WTC11 (cell line): ENCODE results near the gene WNK2.

ENCODE experiments used
- GTF2I ChIP-seq: fragments of 250-450 bp; sonication (Bioruptor Pico); conservative IDR thresholded peaks from 2 replicates; pipeline ENCODE4 v1.4.0; 2021; ENCODE audit warnings: mild to moderate bottlenecking
- MXD4 ChIP-seq: fragments of 250-450 bp; sonication (Bioruptor Pico); IDR thresholded peaks from 2 replicates; pipeline ENCODE4 v1.8.0; 2021; ENCODE audit warnings: mild to moderate bottlenecking, moderate library complexity, borderline replicate concordance
- SMAD4 ChIP-seq: sonication (generic); formaldehyde crosslinking; IDR thresholded peaks from 2 replicates; pipeline ENCODE4 v1.8.0; 2022; ENCODE audit warnings: mild to moderate bottlenecking, missing genetic modification reagents
- ZNF263 ChIP-seq: sonication (generic); formaldehyde crosslinking; IDR thresholded peaks from 2 replicates; pipeline ENCODE4 v1.8.1; 2022; ENCODE audit warnings: low read depth, mild to moderate bottlenecking, moderate library complexity, missing genetic modification reagents
- TF ChIP-seq, protein P1 (sequence below): fragments of 200-600 bp; IDR thresholded peaks from 2 replicates; pipeline ENCODE4 v1.8.0; 2022; ENCODE audit warnings: antibody characterized with exemption
- TF ChIP-seq, protein P2 (sequence below): sonication (generic); formaldehyde crosslinking; IDR thresholded peaks from 2 replicates; pipeline ENCODE4 v1.8.1; 2023; ENCODE audit warnings: mild to moderate bottlenecking, missing genetic modification reagents, moderate library complexity
- TF ChIP-seq, protein P3 (sequence below): sonication (generic); formaldehyde crosslinking; IDR thresholded peaks from 2 replicates; pipeline ENCODE4 v1.8.1; 2023; ENCODE audit warnings: mild to moderate bottlenecking, missing genetic modification reagents, moderate library complexity
- TF ChIP-seq, protein P4 (sequence below): sonication (generic); formaldehyde crosslinking; IDR thresholded peaks from 2 replicates; pipeline ENCODE4 v1.8.0; 2022; ENCODE audit warnings: missing genetic modification reagents
- TF ChIP-seq, protein P5 (sequence below): fragments of 250-450 bp; sonication (Bioruptor Pico); conservative IDR thresholded peaks from 2 replicates; pipeline ENCODE4 v1.9.0; 2021; ENCODE audit warnings: mild to moderate bottlenecking

DNA sequence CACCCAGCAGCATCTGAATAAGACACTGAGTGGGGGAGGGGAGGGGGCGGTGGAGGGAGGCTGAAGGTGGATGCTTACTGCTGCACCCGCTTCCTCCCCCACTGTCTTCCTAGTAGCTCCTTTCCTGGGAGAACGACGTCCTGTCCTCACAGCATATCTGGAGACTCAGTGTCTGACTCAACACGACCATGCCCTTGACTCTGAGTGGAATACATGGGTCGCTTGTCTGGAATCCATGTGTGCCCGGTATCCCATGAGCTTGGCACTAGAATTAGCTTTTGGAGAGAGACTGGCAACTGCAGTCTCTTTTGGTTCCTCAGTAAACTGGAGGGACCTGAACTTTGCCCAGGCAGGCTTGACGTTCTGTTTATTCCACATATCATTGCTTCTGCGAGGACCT is 142.1 kb downstream of the WNK2 start:
- TF ChIP-seq GTF2I (CRISPR knock-in tag) (no peak), SMAD4 (CRISPR knock-in tag) (no peak), ZNF263 (CRISPR knock-in tag) (no peak), MXD4 (CRISPR knock-in tag) (no peak)
- TF ChIP-seq, protein P1, sequence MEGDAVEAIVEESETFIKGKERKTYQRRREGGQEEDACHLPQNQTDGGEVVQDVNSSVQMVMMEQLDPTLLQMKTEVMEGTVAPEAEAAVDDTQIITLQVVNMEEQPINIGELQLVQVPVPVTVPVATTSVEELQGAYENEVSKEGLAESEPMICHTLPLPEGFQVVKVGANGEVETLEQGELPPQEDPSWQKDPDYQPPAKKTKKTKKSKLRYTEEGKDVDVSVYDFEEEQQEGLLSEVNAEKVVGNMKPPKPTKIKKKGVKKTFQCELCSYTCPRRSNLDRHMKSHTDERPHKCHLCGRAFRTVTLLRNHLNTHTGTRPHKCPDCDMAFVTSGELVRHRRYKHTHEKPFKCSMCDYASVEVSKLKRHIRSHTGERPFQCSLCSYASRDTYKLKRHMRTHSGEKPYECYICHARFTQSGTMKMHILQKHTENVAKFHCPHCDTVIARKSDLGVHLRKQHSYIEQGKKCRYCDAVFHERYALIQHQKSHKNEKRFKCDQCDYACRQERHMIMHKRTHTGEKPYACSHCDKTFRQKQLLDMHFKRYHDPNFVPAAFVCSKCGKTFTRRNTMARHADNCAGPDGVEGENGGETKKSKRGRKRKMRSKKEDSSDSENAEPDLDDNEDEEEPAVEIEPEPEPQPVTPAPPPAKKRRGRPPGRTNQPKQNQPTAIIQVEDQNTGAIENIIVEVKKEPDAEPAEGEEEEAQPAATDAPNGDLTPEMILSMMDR = no peak
- TF ChIP-seq, protein P2, sequence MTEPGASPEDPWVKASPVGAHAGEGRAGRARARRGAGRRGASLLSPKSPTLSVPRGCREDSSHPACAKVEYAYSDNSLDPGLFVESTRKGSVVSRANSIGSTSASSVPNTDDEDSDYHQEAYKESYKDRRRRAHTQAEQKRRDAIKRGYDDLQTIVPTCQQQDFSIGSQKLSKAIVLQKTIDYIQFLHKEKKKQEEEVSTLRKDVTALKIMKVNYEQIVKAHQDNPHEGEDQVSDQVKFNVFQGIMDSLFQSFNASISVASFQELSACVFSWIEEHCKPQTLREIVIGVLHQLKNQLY (CRISPR knock-in tag) = no peak
- TF ChIP-seq, protein P3, sequence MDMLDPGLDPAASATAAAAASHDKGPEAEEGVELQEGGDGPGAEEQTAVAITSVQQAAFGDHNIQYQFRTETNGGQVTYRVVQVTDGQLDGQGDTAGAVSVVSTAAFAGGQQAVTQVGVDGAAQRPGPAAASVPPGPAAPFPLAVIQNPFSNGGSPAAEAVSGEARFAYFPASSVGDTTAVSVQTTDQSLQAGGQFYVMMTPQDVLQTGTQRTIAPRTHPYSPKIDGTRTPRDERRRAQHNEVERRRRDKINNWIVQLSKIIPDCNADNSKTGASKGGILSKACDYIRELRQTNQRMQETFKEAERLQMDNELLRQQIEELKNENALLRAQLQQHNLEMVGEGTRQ (CRISPR knock-in tag) = no peak
- TF ChIP-seq, protein P4, sequence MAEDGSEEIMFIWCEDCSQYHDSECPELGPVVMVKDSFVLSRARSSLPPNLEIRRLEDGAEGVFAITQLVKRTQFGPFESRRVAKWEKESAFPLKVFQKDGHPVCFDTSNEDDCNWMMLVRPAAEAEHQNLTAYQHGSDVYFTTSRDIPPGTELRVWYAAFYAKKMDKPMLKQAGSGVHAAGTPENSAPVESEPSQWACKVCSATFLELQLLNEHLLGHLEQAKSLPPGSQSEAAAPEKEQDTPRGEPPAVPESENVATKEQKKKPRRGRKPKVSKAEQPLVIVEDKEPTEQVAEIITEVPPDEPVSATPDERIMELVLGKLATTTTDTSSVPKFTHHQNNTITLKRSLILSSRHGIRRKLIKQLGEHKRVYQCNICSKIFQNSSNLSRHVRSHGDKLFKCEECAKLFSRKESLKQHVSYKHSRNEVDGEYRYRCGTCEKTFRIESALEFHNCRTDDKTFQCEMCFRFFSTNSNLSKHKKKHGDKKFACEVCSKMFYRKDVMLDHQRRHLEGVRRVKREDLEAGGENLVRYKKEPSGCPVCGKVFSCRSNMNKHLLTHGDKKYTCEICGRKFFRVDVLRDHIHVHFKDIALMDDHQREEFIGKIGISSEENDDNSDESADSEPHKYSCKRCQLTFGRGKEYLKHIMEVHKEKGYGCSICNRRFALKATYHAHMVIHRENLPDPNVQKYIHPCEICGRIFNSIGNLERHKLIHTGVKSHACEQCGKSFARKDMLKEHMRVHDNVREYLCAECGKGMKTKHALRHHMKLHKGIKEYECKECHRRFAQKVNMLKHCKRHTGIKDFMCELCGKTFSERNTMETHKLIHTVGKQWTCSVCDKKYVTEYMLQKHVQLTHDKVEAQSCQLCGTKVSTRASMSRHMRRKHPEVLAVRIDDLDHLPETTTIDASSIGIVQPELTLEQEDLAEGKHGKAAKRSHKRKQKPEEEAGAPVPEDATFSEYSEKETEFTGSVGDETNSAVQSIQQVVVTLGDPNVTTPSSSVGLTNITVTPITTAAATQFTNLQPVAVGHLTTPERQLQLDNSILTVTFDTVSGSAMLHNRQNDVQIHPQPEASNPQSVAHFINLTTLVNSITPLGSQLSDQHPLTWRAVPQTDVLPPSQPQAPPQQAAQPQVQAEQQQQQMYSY (CRISPR knock-in tag) = no peak
- TF ChIP-seq, protein P5, sequence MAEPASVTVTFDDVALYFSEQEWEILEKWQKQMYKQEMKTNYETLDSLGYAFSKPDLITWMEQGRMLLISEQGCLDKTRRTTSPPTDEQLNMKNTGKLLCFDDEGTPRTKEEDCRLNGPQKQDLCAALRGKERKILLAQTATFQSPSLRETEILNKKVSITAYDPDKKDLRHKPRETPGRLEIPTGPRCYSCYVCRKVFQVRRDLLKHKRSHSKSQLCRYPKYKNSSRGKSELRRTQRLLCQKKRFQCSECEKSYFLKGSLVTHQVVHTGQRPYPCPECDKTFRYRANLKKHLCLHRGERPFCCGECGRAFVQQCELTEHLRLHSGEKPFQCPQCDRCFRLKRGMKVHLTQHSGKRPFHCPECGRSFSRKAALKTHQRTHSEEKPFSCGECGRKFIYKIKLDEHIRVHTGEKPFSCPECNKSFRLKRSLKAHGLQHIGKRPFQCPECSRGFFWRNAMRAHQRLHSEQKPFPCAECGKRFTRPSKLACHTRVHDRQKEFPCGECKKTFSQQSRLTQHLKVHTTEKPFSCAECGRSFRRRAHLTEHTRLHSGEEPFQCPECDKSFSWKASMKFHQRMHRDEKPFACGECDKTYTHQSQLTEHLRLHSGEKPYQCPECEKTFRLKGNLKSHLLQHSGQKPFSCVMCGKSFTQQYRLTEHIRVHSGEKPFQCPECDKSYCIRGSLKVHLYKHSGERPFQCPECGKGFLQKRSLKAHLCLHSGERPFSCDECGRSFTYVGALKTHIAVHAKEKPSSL = no peak
